Muscle layer of colon (tissue), 2 donors: ENCODE measurements around the gene GPANK1.
"Not testable (repeated sequence)": the region's sequence is repeated elsewhere in the genome, so short reads cannot be mapped to it uniquely, and the experiment has no call there.

Source experiments
- H3K27ac ChIP-seq: one replicate; pipeline ENCODE4 v1.7.0; 2013; ENCODE audit warnings: low read depth, mild to moderate bottlenecking, low read length, moderate library complexity
- H3K27me3 ChIP-seq, 2 donors: one replicate each; pipeline ENCODE4 v1.7.0; 2013; ENCODE audit warnings: low read length in 2 of 2, mild to moderate bottlenecking in 2 of 2; ENCODE audit not compliant: insufficient read depth in 2 of 2, control insufficient read depth in 1 of 2
- H3K36me3 ChIP-seq: one replicate; pipeline ENCODE4 v1.7.0; 2013; ENCODE audit warnings: mild to moderate bottlenecking, low read length; ENCODE audit not compliant: insufficient read depth
- H3K4me1 ChIP-seq: one replicate; pipeline ENCODE4 v1.7.0; 2013; ENCODE audit warnings: mild to moderate bottlenecking, low read length; ENCODE audit not compliant: insufficient read depth
- H3K4me3 ChIP-seq, 2 donors: one replicate each; pipeline ENCODE4 v1.7.0; 2013; ENCODE audit warnings: low read length in 2 of 2, low read depth in 1 of 2, mild to moderate bottlenecking in 1 of 2, moderate library complexity in 1 of 2
- H3K9ac ChIP-seq: one replicate; pipeline ENCODE4 v1.7.0; 2013; ENCODE audit warnings: low read length
- H3K9me3 ChIP-seq: one replicate; pipeline ENCODE4 v1.7.0; 2013; ENCODE audit warnings: mild to moderate bottlenecking, low read length
- donor health status: abdominal sarcoma.
- donor health status: Adenocarcinoma of cecum.

The GPANK1 gene

GRCh38 chr6:31664790-31665500 lies at the start of gene GPANK1:
GPANK1 (minus strand) TSS chr6:31664997; CDS start chr6:31664478, 519 bp downstream.
- Histone ChIP-seq H3K9me3 (no peaks in the 10 kb centered on the region), H3K27ac (peak within 1 kb of the TSS; percentile 95), H3K27me3 (no peaks in the 10 kb centered on the region), H3K4me1 (peaks cover 45% of the 10 kb centered on the region), H3K4me3 (peak within 1 kb of the TSS; percentile 55 to 96), H3K36me3 (peaks cover 50% of the 10 kb centered on the region), H3K9ac (peak within 1 kb of the TSS; percentile 68)

GRCh38 chr6:31713991-31714684 lies 49.3 kb upstream of the GPANK1 start:
- Histone ChIP-seq H3K4me1 (peaks cover 9% of the 10 kb centered on the region), H3K27ac (no peak overlapping the region), H3K9ac (no peak overlapping the region), H3K4me3 (no peak overlapping the region), H3K27me3 (no peaks in the 10 kb centered on the region), H3K36me3 (no peaks in the 10 kb centered on the region), H3K9me3 (no peaks in the 10 kb centered on the region)

GRCh38 chr6:31713465-31713864 lies 48.7 kb upstream of the GPANK1 start:
- H3K4me1 ChIP-seq = peaks cover 9% of the 10 kb centered on the region
- H3K4me3 ChIP-seq = no peak overlapping the region
- no peak overlapping the region for H3K9ac ChIP-seq
- no peak overlapping the region for H3K27ac ChIP-seq
- H3K27me3 ChIP-seq = no peaks in the 10 kb centered on the region
- no peaks in the 10 kb centered on the region for H3K9me3 ChIP-seq
- no peaks in the 10 kb centered on the region for H3K36me3 ChIP-seq

GRCh38 chr6:31712296-31712695 lies 47.5 kb upstream of the GPANK1 start:
- H3K27me3 ChIP-seq = no peaks in the 10 kb centered on the region
- H3K9ac ChIP-seq = no peak overlapping the region
- H3K4me3 ChIP-seq = no peak overlapping the region
- H3K36me3 ChIP-seq = no peaks in the 10 kb centered on the region
- no peaks in the 10 kb centered on the region for H3K9me3 ChIP-seq
- peaks cover 9% of the 10 kb centered on the region for H3K4me1 ChIP-seq
- H3K27ac ChIP-seq = no peak overlapping the region

- Histone ChIP-seq H3K4me1 (peaks cover 9% of the 10 kb centered on the region), H3K4me3 (no peak overlapping the region), H3K9me3 (no peaks in the 10 kb centered on the region), H3K36me3 (no peaks in the 10 kb centered on the region), H3K9ac (no peak overlapping the region), H3K27me3 (no peaks in the 10 kb centered on the region), H3K27ac (no peak overlapping the region)
Measured at GRCh38 chr6:31711233-31711632, 46.4 kb upstream of the GPANK1 start.

- no peak overlapping the region for H3K4me3 ChIP-seq
- no peaks in the 10 kb centered on the region for H3K36me3 ChIP-seq
- no peak overlapping the region for H3K9ac ChIP-seq
- H3K9me3 ChIP-seq = no peaks in the 10 kb centered on the region
- no peak overlapping the region for H3K27ac ChIP-seq
- H3K27me3 ChIP-seq = no peaks in the 10 kb centered on the region
- peaks cover 8% of the 10 kb centered on the region for H3K4me1 ChIP-seq
Measured at GRCh38 chr6:31710523-31711219, 45.9 kb upstream of the GPANK1 start.

- not testable (repeated sequence) for H3K4me1 ChIP-seq, H3K27me3 ChIP-seq, H3K9me3 ChIP-seq, H3K9ac ChIP-seq, H3K4me3 ChIP-seq, H3K27ac ChIP-seq, H3K36me3 ChIP-seq
Measured at GRCh38 chr6:31709157-31709556, 44.4 kb upstream of the GPANK1 start.

GRCh38 chr6:31708224-31708623 lies 43.4 kb upstream of the GPANK1 start:
- Histone ChIP-seq H3K9ac (no peak overlapping the region), H3K9me3 (no peaks in the 10 kb centered on the region), H3K4me3 (no peak overlapping the region), H3K27me3 (no peaks in the 10 kb centered on the region), H3K36me3 (no peaks in the 10 kb centered on the region), H3K27ac (no peak overlapping the region), H3K4me1 (peaks cover 6% of the 10 kb centered on the region)

- H3K9me3 ChIP-seq = no peaks in the 10 kb centered on the region
- no peaks in the 10 kb centered on the region for H3K36me3 ChIP-seq
- peaks cover 6% of the 10 kb centered on the region for H3K4me1 ChIP-seq
Measured at GRCh38 chr6:31707701-31708100, 42.9 kb upstream of the GPANK1 start.

GRCh38 chr6:31706599-31706998 lies 41.8 kb upstream of the GPANK1 start, which contains the start of gene LY6G6F:
LY6G6F (plus strand) TSS chr6:31706866; CDS start chr6:31706907, 41 bp downstream.
- Histone ChIP-seq H3K9me3 (no peaks in the 10 kb centered on the region), H3K27ac (no peak within 1 kb of the TSS), H3K36me3 (no peaks in the 10 kb centered on the region), H3K9ac (no peak within 1 kb of the TSS), H3K4me1 (peaks cover 13% of the 10 kb centered on the region), H3K4me3 (no peak within 1 kb of the TSS), H3K27me3 (no peaks in the 10 kb centered on the region)

More at GRCh38 chr6:31707701-31708100, 42.9 kb upstream of the GPANK1 start:
- no peak overlapping the region for H3K4me3 ChIP-seq
- no peak overlapping the region for H3K27ac ChIP-seq
- no peak overlapping the region for H3K9ac ChIP-seq
- no peaks in the 10 kb centered on the region for H3K27me3 ChIP-seq

GRCh38 chr6:31705931-31706330 lies 41.1 kb upstream of the GPANK1 start:
- no peaks in the 10 kb centered on the region for H3K36me3 ChIP-seq
- no peak overlapping the region for H3K4me3 ChIP-seq
- H3K27ac ChIP-seq = no peak overlapping the region
- H3K27me3 ChIP-seq = no peaks in the 10 kb centered on the region
- H3K9me3 ChIP-seq = no peaks in the 10 kb centered on the region
- H3K9ac ChIP-seq = no peak overlapping the region
- peaks cover 20% of the 10 kb centered on the region for H3K4me1 ChIP-seq
